RWPE1 (cell line): Measurements from ENCODE around the gene KLHL35.
A peak's percentile ranks its signal among the peaks of the same experiment; 100 is the strongest.

Source experiments
- CTCF ChIA-PET: fragments of 350-600 bp; sonication (Branson Sonifier 250); formaldehyde crosslinking; extraction: SDS; loops from one replicate; lab custom pipeline; 2021; lab: Yijun Ruan, JAX
- POLR2A ChIA-PET: fragments of 400-600 bp; formaldehyde crosslinking; extraction: SDS; loops from one replicate; lab custom pipeline; 2020; ENCODE audit warnings: antibody characterized with exemption; ENCODE audit not compliant: low non-redundant PET; lab: Yijun Ruan, JAX
- DNase-seq: peaks from one replicate; pipeline ENCODE4 v3.0.0; 2012; ENCODE audit warnings: low spot score
- H3K27ac ChIP-seq: fragments of 450-650 bp; 2 replicates; pipeline ENCODE4 v1.5.1; 2017
- CTCF ChIP-seq: fragments of 450-650 bp; conservative IDR thresholded peaks from 2 replicates; pipeline ENCODE4 v1.5.1; 2017; ENCODE audit warnings: low read depth, mild to moderate bottlenecking

The KLHL35 gene

GRCh38 chr11:75399344-75400145, 33.5 kb downstream of the KLHL35 start, which contains the start of gene RPS3:
Gene RPS3 (plus strand): TSS chr11:75399518. CDS start chr11:75399548, 30 bp downstream.
- TF ChIP-seq CTCF: no peak
- DNase-seq: peak; percentile 88
- CTCF ChIA-PET: no interaction called here
- POLR2A ChIA-PET: no interaction called here
- peak within 1 kb of the TSS; percentile 93 for H3K27ac ChIP-seq

GRCh38 chr11:75398906-75399305, 34.1 kb downstream of the KLHL35 start:
- CTCF ChIA-PET: no interaction called here
- no peak for TF ChIP-seq CTCF
- POLR2A ChIA-PET: no interaction called here
- H3K27ac ChIP-seq: no peak overlapping the region
- DNase-seq: no peak

GRCh38 chr11:75394085-75394840, 38.7 kb downstream of the KLHL35 start:
- TF ChIP-seq CTCF: no peak
- no peak overlapping the region for H3K27ac ChIP-seq
- POLR2A ChIA-PET: no interaction called here
- no peak for DNase-seq
- CTCF ChIA-PET: no interaction called here

- TF ChIP-seq CTCF: no peak
- no peak for DNase-seq
- no peak overlapping the region for H3K27ac ChIP-seq
- POLR2A ChIA-PET: no interaction called here
- CTCF ChIA-PET: interaction anchor here (3.1 kb wide), 1 partner anchor 143 kb away, joined by 16 read pairs; no protein-coding TSS in a partner anchor
These were observed 43.1 kb downstream of the KLHL35 start for GRCh38 chr11:75389925-75390324.

- TF ChIP-seq CTCF: no peak
- no peak overlapping the region for H3K27ac ChIP-seq
- ChIA-PET CTCF (interaction anchor here (0.7 to 3.1 kb wide), 5 partner anchors 12 to 143 kb away, joined by 4 to 16 read pairs (median 6); no protein-coding TSS in a partner anchor), POLR2A (no interaction called here)
- no peak for DNase-seq
These were observed 43.8 kb downstream of the KLHL35 start for GRCh38 chr11:75389276-75389605.
